GM21381 (cell line): ENCODE data around the gene CNGA3.
"Not testable (repeated sequence)": the region's sequence is repeated elsewhere in the genome, so short reads cannot be mapped to it uniquely, and the experiment has no call there.

ENCODE experiments used
- ATAC-seq: cut with Tn5 transposase; IDR thresholded peaks from one replicate; pipeline ENCODE4 v1.9.1; 2021; ENCODE audit warnings: mild to moderate bottlenecking, moderate library complexity; ENCODE audit not compliant: unreplicated experiment

The CNGA3 gene

DNA sequence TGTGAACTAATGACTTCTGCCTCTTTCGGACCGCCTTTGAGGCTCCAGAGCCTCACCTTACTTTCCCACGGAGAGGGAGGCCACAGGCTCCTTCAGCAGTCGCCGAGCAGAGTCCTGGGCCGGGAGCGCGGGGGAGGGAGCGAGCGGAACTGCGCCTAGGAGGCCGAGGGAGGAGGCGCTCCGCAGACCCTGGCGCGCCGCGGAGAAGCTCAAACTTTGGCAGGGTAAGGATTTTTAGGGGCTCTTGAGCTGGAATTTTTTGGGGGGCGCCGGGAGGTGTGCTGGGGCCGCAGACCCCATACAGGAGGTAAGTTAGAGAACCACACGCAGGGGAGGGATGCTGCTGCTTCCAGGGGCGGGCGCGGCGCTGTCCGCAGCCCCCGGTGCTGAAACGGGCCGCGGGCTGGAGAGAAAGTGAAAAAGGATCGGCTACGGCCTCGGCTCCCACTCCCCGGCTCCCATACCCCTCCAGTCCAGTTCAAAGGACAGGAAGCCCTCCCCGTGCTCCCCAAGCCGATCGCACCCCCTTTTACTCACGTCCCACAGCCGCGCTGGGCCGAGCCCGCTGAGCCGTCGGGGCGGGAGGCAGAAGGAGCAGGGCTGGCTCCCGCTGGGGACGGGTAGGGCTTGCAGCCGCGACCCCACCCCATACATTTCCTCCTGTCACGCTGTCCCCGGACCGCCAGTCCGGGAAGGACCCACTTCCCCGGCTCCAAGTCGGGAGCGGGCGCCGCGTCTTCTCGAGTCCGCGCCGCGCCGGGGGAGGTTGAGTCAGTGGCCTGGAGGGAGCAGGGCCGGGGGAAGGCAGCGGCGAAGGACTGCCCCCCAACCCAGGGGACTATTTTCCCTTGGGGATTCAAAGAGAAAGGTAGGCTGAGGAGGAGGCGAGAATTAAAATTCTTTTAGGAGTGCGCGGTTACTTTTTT lies at the start of gene CNGA3:
TSS of gene CNGA3 (plus strand) at position 146 of the 926 bp plus-strand sequence. CDS start 23,520 bp downstream, outside the sequence.
- ATAC-seq = no peak

DNA sequence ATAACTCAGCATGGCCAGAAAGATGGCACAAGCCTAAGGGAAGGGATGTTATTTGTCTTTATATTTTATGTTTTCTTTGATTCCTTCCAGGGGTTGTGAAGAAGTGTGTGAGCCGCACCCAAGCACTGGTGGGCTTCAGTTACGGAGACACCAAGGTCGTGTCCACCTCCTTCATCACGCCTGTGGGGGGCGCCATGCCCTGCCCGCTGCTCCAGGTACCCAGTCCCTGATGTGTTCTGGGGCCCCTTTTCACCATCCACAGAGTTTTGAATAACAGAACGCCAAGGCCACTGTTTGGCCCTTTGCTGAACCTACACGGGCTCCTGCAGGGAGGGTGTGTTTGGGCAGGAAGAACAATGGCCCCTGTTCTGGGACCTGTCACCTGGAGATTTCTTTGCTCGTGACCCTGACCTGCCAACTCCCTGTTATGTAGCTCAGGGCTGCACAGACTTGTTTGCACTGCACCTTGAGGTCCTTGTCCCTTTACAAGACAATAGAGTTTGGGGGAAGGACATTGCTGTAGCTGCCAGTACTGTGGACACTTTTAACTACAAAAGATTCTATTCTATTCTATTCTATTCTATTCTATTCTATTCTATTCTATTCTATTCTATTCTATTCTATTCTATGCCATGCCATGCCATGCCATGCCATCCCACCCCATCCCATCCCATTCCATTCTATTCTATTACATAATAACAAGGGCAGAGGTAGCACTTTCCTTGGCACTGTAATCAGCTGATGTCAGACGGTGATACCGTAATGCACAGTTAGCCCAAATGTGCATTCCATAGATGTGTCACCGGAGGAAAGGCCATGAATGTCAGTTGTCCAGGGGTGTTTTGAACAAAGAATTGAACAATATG lies 48.2 kb upstream of the CNGA3 start:
- ATAC-seq = no peak

DNA sequence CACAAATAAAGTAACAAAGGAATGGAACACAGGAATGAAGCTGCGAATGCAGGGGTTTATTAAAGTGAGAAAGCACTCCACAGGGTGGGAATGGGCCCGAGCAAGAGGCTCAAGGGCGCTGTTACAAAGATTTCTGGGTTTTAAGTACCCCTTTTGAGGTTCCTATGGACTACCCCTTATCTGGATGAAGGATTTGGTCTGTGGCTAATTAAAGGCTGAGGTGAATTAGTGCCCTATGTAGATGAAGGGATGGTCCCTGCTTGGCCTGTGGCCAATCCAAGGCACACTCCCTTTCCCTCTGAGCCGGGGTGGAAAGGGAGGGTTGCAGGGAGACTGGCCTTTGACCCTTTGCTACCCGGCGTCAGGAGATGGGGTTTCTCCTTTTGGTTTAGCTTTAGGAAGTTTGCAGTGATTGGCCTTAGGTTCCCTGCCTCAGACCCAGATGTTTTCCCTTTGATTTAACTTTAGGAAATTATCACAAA lies 47.5 kb upstream of the CNGA3 start:
- ATAC-seq = no peak

DNA sequence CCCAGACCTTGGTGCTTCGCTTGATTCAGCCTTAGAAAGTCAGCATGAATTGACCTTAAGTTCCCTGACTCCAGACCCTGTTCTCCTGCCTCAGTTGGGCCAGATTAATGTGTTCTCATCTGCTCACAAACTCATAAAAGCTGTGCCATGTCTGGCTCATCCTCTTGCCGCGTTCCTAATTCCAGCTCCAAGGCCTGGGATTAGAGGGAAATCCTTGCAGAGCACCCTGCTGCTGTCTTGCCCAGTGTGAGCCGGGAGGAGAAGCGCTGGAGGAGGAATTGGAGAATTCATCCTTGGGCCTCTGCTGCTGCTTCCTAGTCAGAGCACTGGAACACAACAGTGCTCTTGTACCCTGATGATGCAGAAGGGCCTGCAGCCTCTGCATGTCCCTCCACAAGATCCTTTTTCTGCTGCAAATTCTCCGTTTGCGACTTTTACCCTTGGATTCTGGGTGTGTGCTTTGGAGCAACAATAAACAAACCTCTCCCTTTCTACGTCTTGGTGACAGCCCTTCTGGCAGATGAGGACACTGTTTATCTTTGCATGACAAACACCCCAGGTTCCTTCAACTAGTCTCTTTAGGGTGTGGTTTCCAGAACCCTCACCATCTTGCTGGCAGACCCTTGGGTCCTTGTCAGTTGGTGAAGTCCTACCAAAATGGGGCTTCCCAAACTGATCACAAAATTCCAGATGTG lies 46.9 kb upstream of the CNGA3 start:
- no peak for ATAC-seq

DNA sequence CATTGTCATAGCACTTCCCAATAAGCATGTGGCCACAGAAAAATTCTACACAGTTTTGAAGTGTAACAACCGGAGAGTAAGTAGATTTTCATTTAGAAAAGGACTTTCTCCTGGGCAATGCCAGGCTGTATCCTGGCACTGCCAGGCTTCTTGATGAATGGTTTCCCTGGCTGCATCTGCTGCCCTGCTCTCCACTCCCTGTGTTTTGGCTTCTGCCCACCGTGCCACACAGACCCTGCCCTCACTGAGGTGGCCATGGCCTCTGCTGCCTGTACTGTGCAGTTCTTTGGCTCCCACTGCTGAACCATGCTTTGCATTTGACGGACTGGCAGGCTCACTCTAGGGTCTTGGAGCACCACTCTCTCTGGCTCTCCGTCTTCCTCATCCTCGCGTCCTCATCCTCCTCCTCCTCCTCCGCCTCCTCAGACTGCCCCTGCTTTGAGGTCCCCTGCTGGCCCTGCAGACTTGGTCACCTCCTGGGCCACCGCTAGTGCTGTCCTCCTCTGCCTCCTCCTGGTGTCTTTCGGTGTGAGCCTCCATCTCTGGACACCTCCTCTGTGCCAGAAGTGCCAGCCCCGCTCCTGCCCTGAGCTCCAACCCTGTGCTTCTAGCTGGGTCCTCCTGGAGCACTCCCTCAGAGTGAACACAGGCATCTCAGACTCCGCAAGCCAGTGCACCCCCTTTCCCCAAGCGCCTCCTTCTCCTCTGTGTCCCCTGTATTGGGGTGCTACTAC lies 45.9 kb upstream of the CNGA3 start:
- no peak for ATAC-seq

DNA sequence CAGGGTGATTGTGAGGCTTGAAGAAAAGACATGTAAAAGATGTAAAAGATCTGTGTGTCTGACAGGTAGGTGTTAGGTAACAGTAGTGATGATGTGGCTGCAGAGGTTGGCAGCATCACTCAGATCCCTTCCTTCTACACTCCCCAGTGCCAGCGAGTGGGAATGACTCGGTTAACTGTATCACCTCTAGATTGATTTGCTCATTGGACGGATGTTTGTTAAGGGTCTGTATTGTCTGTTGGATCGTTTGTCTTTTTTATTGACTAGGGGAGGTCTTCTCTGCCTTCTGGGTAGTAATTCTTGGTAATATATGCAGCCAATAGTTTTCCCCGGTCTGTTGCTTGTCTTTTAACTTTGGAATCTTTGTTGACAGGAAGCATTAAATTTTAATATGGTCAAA lies 44.8 kb upstream of the CNGA3 start:
- ATAC-seq = no peak

DNA sequence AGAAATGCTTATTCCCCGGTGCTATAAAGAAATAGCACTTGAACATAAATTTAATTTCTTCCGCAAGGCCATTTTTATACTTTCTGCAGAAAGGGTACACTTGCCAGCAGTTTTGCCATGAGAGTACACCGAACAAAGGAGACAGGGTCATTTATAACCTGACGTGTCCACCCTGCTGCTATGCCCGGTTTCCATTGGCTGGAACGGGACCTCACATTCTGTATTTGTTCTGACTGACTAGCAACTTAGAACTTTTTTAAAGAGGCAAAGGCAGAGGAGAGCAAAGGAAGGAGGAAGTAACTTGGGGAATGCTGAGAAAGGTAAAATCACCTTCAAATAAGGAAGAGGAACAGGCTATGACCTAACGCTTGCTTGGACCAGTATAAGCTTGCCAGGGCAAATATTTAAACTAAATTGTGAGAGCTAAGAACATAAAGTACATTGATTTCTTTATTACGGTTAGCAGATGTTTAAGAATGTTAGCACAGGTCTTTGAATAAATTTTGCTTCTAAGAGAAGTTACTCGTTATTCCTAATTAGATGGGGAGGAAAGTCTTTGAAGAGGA lies 39.0 kb upstream of the CNGA3 start:
- not testable (repeated sequence) for ATAC-seq

DNA sequence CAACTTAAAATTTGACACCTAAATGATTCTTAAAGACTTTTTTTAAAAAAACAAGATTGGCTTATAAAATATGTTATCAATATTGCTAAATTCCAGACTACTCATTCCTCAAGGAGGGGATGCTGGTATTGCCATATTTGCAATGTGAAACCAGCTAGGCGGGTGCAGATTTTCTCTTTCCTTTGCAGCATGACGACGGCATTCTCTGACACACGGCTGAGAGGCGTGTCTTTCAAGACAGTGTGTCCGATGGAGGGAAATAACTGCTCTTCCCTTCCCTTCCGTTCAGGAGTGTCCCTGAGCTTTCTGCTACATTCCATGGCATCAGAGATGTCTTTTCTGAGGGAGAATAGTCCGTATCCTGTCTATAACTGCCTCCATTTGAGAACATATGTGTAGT lies 38.2 kb upstream of the CNGA3 start:
- no peak for ATAC-seq

DNA sequence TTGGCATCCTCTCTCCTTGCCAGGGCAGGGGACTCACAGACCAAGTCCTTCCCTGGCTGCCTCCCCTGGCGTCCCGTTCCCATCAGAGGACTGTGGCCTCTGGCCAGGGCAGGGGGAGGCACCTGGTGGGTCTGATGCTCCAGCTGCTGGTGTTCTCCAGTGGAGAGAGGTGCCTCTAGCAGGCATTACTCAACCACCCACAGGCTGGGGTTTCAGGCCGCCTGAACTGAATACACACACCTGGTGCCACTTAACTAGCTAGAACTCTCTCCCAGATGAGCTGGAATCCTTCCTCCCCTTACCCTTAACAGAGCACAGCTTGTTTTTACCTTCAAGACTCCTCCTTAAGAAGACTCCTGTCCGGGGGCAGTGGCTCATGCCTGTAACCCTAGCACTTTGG lies 37.7 kb upstream of the CNGA3 start:
- ATAC-seq = no peak

DNA sequence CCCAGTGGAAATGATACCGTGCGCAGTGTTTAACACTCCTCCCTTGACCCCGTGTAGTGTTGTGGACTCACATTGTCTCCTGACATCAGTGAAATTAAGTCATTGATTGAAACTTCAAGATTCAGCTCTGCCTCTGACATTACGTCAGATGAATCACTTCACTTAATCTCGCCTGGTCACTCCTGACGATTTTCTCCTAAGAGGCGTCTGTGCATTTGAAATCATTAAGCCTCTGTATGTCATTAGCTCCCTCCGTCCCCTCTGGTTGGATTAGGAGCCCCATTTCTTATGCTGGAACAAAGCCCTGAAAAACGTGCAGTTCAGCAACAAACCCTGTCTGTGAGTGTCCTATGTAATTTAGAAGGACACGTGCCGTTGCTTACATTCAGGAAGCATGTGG lies 36.7 kb upstream of the CNGA3 start:
- ATAC-seq = no peak

DNA sequence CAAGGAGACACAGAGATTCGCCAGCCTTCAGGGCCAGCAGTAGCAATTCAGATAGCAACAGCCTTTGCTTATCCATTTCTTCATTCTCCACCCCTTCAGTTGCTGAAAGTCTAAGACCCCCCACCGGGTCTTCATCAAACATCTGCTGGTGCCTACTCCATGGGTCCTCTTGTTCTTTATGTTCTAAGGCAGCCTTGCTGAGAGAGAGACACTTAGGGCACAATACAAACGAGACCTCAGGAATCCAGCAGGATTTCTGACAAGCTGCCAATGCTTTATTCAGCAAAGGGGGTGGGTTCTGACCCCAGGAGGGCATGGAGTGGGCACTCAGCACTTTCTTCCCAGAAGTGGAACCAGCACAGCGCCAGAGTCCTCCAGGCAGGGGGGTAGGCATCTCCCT lies 36.2 kb upstream of the CNGA3 start:
- ATAC-seq = no peak

DNA sequence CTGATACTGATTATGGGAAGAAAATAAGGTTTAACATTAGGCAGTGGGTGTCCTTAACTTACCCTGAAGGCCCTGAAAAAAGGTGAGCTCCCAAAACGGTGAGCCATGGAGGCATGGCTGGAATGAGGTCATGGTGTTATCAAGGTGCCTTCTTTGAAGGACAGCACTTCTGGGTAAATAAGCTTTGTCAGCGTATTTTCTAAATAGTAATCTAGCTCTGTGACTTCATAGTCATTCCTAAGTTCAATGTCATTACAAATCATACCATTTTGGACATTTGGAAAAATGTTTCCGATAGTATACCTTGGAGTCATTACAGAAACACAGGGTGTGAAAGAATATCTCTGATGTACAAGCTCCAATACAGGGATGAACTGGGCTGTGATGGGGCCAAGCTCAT lies 35.2 kb upstream of the CNGA3 start:
- ATAC-seq = no peak

DNA sequence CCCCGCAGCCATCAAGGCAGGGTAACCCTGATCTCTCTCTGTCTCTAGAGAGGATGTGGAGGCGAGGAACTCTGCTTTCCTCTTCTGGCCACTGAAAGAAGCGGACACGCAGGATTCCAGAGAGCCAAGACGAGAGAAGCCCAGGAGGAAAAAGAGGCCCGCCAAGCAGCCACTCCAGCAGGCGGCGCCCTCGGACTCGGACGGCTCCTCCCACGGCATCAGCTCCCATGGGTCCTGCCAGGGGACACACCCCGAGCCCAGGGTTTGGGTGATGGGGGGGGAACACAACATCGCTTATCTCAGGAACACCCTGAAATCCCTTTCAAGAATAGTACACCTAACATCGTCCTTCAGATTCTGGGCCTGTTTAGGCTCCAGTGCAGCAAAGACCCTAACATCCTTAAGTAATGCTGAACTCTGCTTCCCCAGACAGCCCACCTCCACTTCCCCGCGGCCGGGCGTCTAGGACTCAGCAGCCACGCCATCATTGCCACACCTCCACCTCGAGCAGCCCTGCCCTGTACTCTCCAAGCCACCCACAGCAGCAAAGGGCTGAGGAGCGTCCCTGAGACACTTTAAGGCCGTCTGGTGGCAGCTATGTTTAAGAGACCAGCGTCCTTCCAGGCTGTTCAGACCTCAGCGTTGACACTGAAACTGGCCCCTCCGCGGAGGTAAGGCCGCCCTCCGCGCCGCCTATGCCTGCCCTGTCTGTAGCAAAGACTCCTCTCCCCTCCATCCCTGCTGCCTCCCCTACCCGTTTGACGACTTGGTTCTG lies 34.3 kb upstream of the CNGA3 start:
- ATAC-seq = no peak

DNA sequence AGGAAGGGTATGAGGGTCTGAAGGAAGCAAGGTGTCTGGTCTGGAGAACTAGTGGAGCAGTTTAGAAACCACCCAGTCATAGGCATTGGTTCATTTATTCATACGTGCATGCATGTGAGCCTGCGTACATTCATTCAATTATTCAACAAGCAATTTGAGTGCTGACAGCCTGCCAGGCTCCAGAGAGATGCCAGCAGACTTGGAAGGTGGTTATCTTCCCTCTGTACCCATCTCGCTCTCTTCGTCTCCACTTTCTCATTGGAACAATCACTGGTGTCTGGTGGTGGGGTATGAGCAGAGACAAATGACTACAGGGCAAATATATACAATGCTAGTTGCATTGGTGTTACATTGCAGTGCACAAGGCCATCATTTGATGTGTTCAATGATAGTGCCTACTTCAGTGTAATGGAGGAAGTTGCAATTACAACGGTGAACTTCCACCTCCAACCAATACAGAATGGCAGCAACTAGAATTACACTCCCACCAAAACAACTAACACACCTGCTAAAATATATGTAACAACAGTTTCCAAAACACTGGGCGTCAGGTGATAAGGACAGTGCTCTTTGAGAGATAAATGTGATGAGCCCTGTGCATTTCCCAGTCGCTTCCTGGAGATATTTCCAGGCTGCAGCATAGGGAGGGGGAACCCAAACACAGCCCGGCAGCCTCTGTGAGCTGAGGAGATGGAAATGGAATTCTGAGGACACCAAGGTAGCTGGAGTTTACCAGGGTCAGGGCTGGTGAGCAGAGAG lies 32.6 kb upstream of the CNGA3 start:
- ATAC-seq = no peak

DNA sequence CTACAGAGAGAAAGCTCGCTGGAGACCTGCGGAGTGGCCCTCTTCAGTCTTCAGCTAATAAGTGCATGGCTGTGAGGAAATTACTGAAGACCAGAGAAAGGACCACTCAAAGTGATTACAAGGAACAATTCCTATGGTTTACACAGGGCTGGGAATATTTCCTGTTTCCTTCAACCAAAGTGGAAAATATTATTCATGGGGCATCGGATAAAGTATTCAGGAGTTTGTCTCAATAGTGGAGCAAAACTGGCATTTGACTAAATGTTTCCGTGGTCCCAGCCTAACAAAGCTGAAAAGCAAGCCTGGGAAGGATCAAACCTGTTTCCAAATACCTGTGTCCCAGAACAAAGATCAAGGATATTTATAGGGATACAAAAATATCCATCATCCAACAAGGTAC lies 32.0 kb upstream of the CNGA3 start:
- no peak for ATAC-seq

DNA sequence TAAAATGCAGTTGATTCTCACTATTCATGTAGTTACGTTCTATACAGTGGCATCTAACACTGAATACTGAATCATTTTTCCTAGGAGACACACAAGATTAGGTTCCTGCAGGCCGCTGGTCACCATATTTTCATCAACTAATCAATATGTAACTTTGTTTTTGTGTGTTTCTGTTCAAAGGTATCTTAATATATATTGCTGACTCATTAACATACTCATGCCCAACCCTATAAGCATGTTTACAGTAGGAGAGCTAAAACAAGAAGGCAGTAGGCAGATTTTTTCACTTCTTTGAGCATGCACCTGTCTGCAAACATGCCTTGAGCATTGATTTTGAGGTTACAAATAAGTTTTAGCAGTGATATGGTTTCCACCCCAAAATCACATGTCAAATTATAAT lies 30.3 kb upstream of the CNGA3 start:
- ATAC-seq = no peak

DNA sequence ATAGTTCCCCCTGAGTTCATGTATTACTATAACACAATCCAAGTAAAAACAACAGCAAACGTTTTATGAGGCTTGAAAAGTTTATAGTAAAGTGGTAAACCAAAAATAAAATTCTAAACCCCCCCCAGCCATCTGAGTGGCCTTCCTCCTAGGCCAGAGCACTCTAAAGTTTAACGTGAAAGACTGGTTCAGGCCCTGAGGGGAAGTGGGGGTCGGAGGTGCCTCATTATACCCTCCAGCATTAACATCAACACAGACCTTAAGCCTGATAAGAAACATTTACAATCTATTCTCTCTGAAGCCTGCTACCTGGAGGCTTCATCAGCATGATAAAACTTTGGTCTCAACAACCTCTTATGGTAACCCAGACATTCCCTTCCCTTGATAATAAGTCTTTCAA lies 29.0 kb upstream of the CNGA3 start:
- ATAC-seq = no peak

DNA sequence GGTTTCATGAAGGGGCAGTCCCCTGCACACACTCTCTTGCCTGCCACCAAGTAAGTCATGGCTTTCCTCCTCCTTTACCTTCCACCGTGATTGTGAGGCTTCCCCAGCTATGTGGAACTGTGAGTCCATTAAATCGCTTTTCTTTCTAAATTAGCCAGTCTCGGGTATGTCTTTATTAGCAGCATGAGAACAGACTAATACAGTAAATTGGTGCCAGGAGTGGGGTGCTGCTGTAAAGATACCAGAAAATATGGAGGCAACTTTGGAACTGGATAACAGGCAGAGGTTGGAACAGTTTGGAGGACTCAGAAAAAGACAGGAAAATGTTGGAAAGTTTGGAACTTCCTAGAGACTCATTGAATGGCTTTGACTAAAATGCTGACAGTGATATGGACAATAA lies 26.1 kb upstream of the CNGA3 start:
- not testable (repeated sequence) for ATAC-seq

DNA sequence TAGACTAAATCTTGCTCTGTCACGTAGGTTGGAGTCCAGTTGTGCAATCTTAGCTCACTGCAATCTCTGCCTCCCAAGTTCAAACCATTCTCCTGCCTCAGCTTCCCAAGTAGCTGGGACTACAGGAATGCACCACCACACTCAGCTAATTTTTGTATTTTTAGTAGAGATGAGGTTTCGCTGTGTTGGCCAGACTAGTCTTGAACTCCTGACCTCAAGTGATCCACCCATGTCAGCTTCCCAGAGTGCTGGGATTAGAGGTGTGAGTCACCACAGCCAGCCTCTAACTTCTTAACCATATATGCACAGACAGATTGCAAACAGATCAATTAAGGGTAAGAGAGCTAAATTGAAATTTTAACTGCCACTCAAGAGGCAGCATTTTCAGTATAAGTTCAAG lies 22.1 kb upstream of the CNGA3 start:
- ATAC-seq = no peak
